ENCODE measurements around the gene SESN1. TPM values are rescaled to one million over a fixed set of nuclear protein-coding genes. Genes with fewer than 3 reads are reported as not detected.

SESN1 gene
- total RNA-seq, 1 donor from 2014 or later = 28.9 TPM

- no peak for DNase-seq (ENCODE audit: low spot score in 2 of 2, unreplicated experiment in 2 of 2)
- H3K36me3 Mint-ChIP-seq = peaks cover 24% of the 10 kb centered on the region
- H3K4me3 Mint-ChIP-seq = no peak overlapping the region
- no peaks in the 10 kb centered on the region for H3K27me3 Mint-ChIP-seq (ENCODE audit: low read depth)
- peaks cover 18% of the 10 kb centered on the region for H3K4me1 Mint-ChIP-seq
- H3K9me3 Mint-ChIP-seq = peaks cover 24% of the 10 kb centered on the region
- no peak for TF ChIP-seq CTCF (IDR thresholded peaks at IDR 0.05; ENCODE audit: unreplicated experiment)
- no peak overlapping the region for H3K27ac Mint-ChIP-seq
These were observed 46.5 kb downstream of the SESN1 start for GRCh38 chr6:109048176-109048575.

- Mint-ChIP-seq H3K36me3 (peaks cover 31% of the 10 kb centered on the region), H3K4me1 (peaks cover 3% of the 10 kb centered on the region), H3K9me3 (peaks cover 35% of the 10 kb centered on the region), H3K27ac (no peak overlapping the region), H3K27me3 (ENCODE audit: low read depth) (no peaks in the 10 kb centered on the region), H3K4me3 (no peak overlapping the region)
- no peak for TF ChIP-seq CTCF (IDR thresholded peaks at IDR 0.05; ENCODE audit: unreplicated experiment)
- no peak for DNase-seq (ENCODE audit: low spot score in 2 of 2, unreplicated experiment in 2 of 2)
These were observed 49.2 kb downstream of the SESN1 start for GRCh38 chr6:109045493-109045892.

- peaks cover 15% of the 10 kb centered on the region for H3K4me1 Mint-ChIP-seq
- TF ChIP-seq CTCF (IDR thresholded peaks at IDR 0.05; ENCODE audit: unreplicated experiment) = no peak
- peaks cover 17% of the 10 kb centered on the region for H3K9me3 Mint-ChIP-seq
- peak overlapping the region; percentile 7 for H3K27ac Mint-ChIP-seq
- peaks cover 9% of the 10 kb centered on the region for H3K36me3 Mint-ChIP-seq
- H3K27me3 Mint-ChIP-seq (ENCODE audit: low read depth) = no peaks in the 10 kb centered on the region
- no peak overlapping the region for H3K4me3 Mint-ChIP-seq
- no peak for DNase-seq (ENCODE audit: low spot score in 2 of 2, unreplicated experiment in 2 of 2)
These were observed 54.9 kb downstream of the SESN1 start for GRCh38 chr6:109039795-109040194.

GRCh38 chr6:109038837-109039398, 55.7 kb downstream of the SESN1 start:
- Mint-ChIP-seq H3K36me3 (peaks cover 9% of the 10 kb centered on the region), H3K27ac (no peak overlapping the region), H3K4me3 (no peak overlapping the region), H3K4me1 (peaks cover 18% of the 10 kb centered on the region), H3K9me3 (peaks cover 17% of the 10 kb centered on the region), H3K27me3 (ENCODE audit: low read depth) (no peaks in the 10 kb centered on the region)
- TF ChIP-seq CTCF (IDR thresholded peaks at IDR 0.05; ENCODE audit: unreplicated experiment) = no peak
- DNase-seq (ENCODE audit: low spot score in 2 of 2, unreplicated experiment in 2 of 2) = no peak

- Mint-ChIP-seq H3K27me3 (ENCODE audit: low read depth) (no peaks in the 10 kb centered on the region), H3K27ac (no peak overlapping the region), H3K4me1 (peaks cover 18% of the 10 kb centered on the region), H3K9me3 (no peaks in the 10 kb centered on the region), H3K36me3 (no peaks in the 10 kb centered on the region), H3K4me3 (no peak overlapping the region)
- no peak for DNase-seq (ENCODE audit: low spot score in 2 of 2, unreplicated experiment in 2 of 2)
- TF ChIP-seq CTCF (IDR thresholded peaks at IDR 0.05; ENCODE audit: unreplicated experiment) = no peak
These were observed 57.9 kb downstream of the SESN1 start for GRCh38 chr6:109036574-109037294.
